Measurements from ENCODE around the gene FAM13B.
"Not testable (repeated sequence)": the region's sequence is repeated elsewhere in the genome, so short reads cannot be mapped to it uniquely, and the experiment has no call there.

The FAM13B gene

DNA sequence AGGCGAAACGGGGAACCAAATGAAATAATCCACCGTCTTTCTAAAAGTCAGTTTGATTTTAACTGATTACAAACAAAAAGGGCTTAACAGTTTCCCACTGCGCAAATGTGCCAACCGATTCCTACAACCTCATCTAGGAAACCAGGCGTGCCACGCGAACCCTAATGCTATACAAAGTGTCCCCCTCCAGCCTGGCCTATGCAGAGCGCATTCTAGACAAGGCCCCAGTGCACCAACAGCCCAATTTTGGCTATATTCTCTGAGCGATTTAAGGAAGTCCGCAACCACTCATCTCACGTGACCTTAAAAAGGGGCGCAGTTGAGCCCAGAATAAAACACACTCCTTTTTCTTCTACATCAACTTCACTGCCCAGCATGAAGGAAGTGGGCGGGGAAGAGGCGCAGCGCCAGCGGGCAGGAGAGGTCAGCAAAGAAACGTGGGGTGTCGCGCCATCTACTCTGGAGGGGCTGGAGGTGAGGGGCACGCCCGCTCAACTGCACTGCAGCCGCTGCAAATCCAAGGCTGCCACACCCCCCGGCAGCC is 779 bp downstream of the FAM13B start:
- Mint-ChIP-seq H3K4me1 (peaks cover 52% of the 10 kb centered on the region), H3K4me3 (peak overlapping the region; percentile 99), H3K9me3 (peaks cover 19% of the 10 kb centered on the region), H3K36me3 (ENCODE audit: low read depth) (peaks cover 46% of the 10 kb centered on the region), H3K27me3 (ENCODE audit: low read depth, poor library complexity) (peaks cover 5% of the 10 kb centered on the region), H3K27ac (peak overlapping the region; percentile 97)
- no peak for TF ChIP-seq CTCF (IDR thresholded peaks at IDR 0.05)
- DNase-seq = no peak

DNA sequence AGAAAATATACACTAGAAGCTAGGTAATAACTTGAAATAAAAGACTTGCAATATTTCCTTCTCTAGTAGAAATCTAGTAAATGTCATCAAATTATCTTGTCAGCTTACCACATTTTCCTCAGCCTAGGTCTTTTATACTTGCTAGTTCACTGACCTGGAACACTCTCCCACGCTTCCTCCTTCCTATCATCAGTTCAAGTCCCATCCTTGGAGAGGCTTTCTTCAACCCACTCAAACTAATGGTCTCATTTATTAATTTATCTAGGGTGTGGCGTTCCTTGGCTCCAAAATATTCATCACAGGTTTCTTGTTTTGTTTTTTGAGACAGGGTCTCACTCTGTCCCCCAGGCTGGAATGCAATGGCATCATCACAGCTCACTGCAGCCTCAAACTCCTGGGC is 2.9 kb downstream of the FAM13B start:
- H3K9me3 Mint-ChIP-seq = peaks cover 31% of the 10 kb centered on the region

DNA sequence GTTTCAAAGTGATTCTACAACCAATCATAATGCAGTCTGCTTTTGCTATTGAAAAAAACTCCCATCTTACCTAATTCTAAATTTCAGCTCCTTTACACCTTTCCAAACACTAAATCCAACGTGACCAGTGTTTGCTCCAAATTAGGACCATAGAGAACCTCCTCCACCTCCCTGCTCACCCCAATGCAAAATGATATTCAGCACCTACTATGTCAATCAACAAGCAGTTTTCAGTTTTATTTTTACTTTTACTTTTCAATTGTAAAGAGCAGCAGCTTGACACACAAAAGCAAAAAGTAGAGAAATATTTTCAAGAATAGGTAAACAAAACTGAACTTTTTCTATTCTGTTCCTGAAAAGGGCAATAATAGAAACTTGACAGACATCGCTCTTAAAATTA is 3.4 kb downstream of the FAM13B start:
- Mint-ChIP-seq H3K27me3 (ENCODE audit: low read depth, poor library complexity) (peaks cover 5% of the 10 kb centered on the region), H3K27ac (no peak overlapping the region), H3K9me3 (peaks cover 31% of the 10 kb centered on the region), H3K4me3 (no peak overlapping the region), H3K36me3 (ENCODE audit: low read depth) (peaks cover 61% of the 10 kb centered on the region), H3K4me1 (peaks cover 53% of the 10 kb centered on the region)
- no peak for TF ChIP-seq CTCF (IDR thresholded peaks at IDR 0.05)
- no peak for DNase-seq

More for the DNA sequence above, 2.9 kb downstream of the FAM13B start:
- Mint-ChIP-seq H3K36me3 (ENCODE audit: low read depth) (peaks cover 61% of the 10 kb centered on the region), H3K27ac (peak overlapping the region; percentile 58), H3K4me3 (no peak overlapping the region), H3K27me3 (ENCODE audit: low read depth, poor library complexity) (peaks cover 5% of the 10 kb centered on the region), H3K4me1 (peaks cover 49% of the 10 kb centered on the region)
- no peak for TF ChIP-seq CTCF (IDR thresholded peaks at IDR 0.05)
- DNase-seq = no peak

DNA sequence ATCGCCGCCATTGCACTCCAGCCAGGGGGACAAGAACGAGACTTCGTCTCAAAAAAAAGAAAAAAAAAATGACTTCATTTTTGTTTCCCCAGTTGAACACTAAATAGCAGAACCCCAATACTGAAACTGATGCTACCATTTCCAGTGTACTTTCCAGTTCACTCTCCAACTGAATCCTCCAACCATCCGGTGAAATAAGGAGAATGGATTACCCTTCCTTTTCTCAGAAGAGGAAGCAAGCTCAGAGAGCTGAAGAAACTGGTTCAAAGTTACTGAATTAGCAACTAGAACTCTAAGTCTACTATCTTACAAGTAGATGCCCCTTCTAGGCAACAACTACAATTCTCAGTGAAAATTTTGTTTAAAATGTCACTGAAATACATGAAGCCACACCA is 3.9 kb downstream of the FAM13B start:
- no peak for TF ChIP-seq CTCF (IDR thresholded peaks at IDR 0.05)
- peaks cover 61% of the 10 kb centered on the region for H3K36me3 Mint-ChIP-seq (ENCODE audit: low read depth)
- H3K9me3 Mint-ChIP-seq = peaks cover 31% of the 10 kb centered on the region
- H3K27ac Mint-ChIP-seq = no peak overlapping the region
- DNase-seq = no peak
- no peak overlapping the region for H3K4me3 Mint-ChIP-seq
- peaks cover 55% of the 10 kb centered on the region for H3K4me1 Mint-ChIP-seq
- H3K27me3 Mint-ChIP-seq (ENCODE audit: low read depth, poor library complexity) = peaks cover 5% of the 10 kb centered on the region

- not testable (repeated sequence) for H3K27me3 Mint-ChIP-seq (ENCODE audit: low read depth, poor library complexity); H3K27ac Mint-ChIP-seq; H3K4me3 Mint-ChIP-seq; DNase-seq
- Mint-ChIP-seq H3K4me1 (peaks cover 51% of the 10 kb centered on the region), H3K36me3 (ENCODE audit: low read depth) (peaks cover 61% of the 10 kb centered on the region), H3K9me3 (peaks cover 31% of the 10 kb centered on the region)
Measured at GRCh38 chr5:138028262-138028970, 4.5 kb downstream of the FAM13B start.

DNA sequence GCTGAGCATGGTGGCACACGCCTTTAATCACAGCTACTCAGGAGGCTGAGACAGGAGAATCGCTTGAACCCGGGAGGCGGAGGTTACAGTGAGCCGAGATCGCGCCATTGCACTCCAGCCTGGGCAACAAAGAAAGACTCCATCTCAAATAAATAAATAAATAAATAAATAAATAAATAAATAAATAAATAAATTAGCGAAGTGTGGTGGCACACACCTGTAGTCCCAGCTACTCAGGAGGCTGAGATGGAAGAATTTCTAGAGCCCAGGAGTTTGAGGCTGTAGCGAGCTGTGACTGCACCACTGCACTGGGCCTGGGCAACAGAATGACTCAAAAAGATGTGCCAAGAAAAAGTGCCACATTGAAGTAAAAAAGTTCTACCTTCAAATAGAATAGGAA is 6.1 kb downstream of the FAM13B start:
- Mint-ChIP-seq H3K36me3 (ENCODE audit: low read depth) (peaks cover 59% of the 10 kb centered on the region), H3K9me3 (peaks cover 31% of the 10 kb centered on the region), H3K4me1 (peaks cover 43% of the 10 kb centered on the region)
- H3K27me3 Mint-ChIP-seq (ENCODE audit: low read depth, poor library complexity); H3K27ac Mint-ChIP-seq; DNase-seq; H3K4me3 Mint-ChIP-seq: not testable (repeated sequence)

DNA sequence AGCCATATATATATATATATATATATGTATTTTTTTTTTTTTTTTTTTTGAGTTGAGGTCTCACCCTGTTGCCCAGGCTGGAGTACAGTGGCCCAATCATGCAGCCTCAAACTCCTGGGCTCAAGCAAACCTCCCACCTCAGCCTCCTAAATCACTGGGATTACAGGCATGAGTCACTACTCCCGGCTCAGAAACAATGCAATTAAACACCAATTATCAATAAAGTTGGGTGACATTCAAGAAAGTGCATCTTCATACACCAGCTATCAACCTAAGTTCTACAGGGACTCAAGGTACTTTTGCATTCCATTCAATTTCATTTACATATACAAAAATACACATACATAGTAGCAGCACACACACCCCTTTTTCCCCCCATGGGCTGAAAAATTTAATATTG is 7.6 kb downstream of the FAM13B start:
- DNase-seq = no peak
- Mint-ChIP-seq H3K9me3 (peaks cover 31% of the 10 kb centered on the region), H3K4me1 (peaks cover 28% of the 10 kb centered on the region), H3K27me3 (ENCODE audit: low read depth, poor library complexity) (no peaks in the 10 kb centered on the region), H3K4me3 (no peak overlapping the region), H3K27ac (no peak overlapping the region), H3K36me3 (ENCODE audit: low read depth) (peaks cover 61% of the 10 kb centered on the region)
- no peak for TF ChIP-seq CTCF (IDR thresholded peaks at IDR 0.05)

All from nephron progenitor cell (in vitro differentiated cells).